AG04449 (cell line): ENCODE measurements around the gene LMLN.
"Not testable (repeated sequence)": the region's sequence is repeated elsewhere in the genome, so short reads cannot be mapped to it uniquely, and the experiment has no call there.

Experiments used
- CTCF ChIA-PET: fragments of 350-600 bp; formaldehyde crosslinking; extraction: SDS; loops from one replicate; lab custom pipeline; 2021; ENCODE audit warnings: antibody characterized with exemption; lab: Yijun Ruan, JAX
- POLR2A ChIA-PET: fragments of 400-600, 350-600 bp; formaldehyde crosslinking; extraction: SDS; loops from one replicate; lab custom pipeline; 2020; ENCODE audit warnings: antibody characterized with exemption, inconsistent platforms; lab: Yijun Ruan, JAX
- DNase-seq: peaks from one replicate; pipeline ENCODE4 v3.0.0-alpha.2; 2010; ENCODE audit warnings: low read depth, low spot score
- H3K4me3 ChIP-seq: 2 replicates; pipeline ENCODE4 v1.5.1; 2011; ENCODE audit warnings: low read depth, mild to moderate bottlenecking, control low read depth, low read length
- TF ChIP-seq, protein P1 (sequence below): IDR thresholded peaks from one replicate; pipeline ENCODE4 v1.5.1; 2011; ENCODE audit warnings: mild to moderate bottlenecking, moderate library complexity, low read length, control low read depth, inconsistent platforms; ENCODE audit not compliant: insufficient read depth; ENCODE audit errors: missing control alignments

LMLN gene

GRCh38 chr3:198076722-198077308, 116.8 kb downstream of the LMLN start:
- TF ChIP-seq, protein P1, sequence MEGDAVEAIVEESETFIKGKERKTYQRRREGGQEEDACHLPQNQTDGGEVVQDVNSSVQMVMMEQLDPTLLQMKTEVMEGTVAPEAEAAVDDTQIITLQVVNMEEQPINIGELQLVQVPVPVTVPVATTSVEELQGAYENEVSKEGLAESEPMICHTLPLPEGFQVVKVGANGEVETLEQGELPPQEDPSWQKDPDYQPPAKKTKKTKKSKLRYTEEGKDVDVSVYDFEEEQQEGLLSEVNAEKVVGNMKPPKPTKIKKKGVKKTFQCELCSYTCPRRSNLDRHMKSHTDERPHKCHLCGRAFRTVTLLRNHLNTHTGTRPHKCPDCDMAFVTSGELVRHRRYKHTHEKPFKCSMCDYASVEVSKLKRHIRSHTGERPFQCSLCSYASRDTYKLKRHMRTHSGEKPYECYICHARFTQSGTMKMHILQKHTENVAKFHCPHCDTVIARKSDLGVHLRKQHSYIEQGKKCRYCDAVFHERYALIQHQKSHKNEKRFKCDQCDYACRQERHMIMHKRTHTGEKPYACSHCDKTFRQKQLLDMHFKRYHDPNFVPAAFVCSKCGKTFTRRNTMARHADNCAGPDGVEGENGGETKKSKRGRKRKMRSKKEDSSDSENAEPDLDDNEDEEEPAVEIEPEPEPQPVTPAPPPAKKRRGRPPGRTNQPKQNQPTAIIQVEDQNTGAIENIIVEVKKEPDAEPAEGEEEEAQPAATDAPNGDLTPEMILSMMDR = no peak
- no peak for DNase-seq
- POLR2A ChIA-PET = no interaction called here
- CTCF ChIA-PET = no interaction called here
- no peak overlapping the region for H3K4me3 ChIP-seq

GRCh38 chr3:198079771-198080520, 119.9 kb downstream of the LMLN start:
- CTCF ChIA-PET = interaction anchor here (0.7 to 2.8 kb wide), 12 partner anchors 9 to 174 kb away, joined by 3 to 36 read pairs (median 9); no protein-coding TSS in a partner anchor

GRCh38 chr3:198080521-198081384, 120.7 kb downstream of the LMLN start:
- no peak for DNase-seq
- CTCF ChIA-PET = interaction anchor here (0.7 to 2.8 kb wide), 13 partner anchors 9 to 175 kb away, joined by 3 to 36 read pairs (median 7); no protein-coding TSS in a partner anchor

More at GRCh38 chr3:198079771-198080520, 119.9 kb downstream of the LMLN start:
- TF ChIP-seq, protein P1 = no peak
- DNase-seq = no peak
- POLR2A ChIA-PET = no interaction called here
- peak overlapping the region; percentile 47 for H3K4me3 ChIP-seq

DNA sequence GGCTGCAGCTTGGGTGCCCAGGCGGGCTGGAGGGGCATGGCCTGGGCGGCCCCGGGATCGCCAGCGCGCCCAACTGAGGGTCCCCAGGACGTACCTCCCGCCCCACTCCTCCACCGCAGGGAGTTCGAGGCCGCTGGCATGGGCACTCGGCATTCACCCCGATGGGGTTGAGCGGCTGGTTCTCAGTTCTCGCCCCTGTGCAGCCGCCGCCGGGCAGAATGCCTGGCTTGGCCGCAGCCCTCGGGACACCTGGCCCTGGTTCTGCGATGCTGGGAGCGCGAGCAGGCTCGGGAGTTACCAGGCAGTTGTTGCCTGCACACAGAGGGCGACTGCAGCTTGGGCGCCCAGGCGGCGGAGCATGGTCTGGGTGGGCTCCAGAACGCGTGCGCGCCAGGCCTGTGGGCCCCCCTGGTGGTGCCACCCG, 121.4 kb downstream of the LMLN start:
- no peak overlapping the region for H3K4me3 ChIP-seq
- TF ChIP-seq, protein P1 = no peak
- ChIA-PET CTCF (interaction anchor here (0.7 to 2.8 kb wide), 7 partner anchors 9 to 120 kb away, joined by 3 to 36 read pairs (median 13); no protein-coding TSS in a partner anchor), POLR2A (interaction anchor here (1.2 kb wide), 1 partner anchor 14 kb away, joined by 3 read pairs; no protein-coding TSS in a partner anchor)
- no peak for DNase-seq

More at GRCh38 chr3:198080521-198081384, 120.7 kb downstream of the LMLN start:
- POLR2A ChIA-PET = interaction anchor here (1.2 kb wide), 1 partner anchor 14 kb away, joined by 3 read pairs; no protein-coding TSS in a partner anchor
- peak overlapping the region; percentile 47 for H3K4me3 ChIP-seq
- TF ChIP-seq, protein P1 = peak; percentile 60

GRCh38 chr3:198082226-198082625, 122.2 kb downstream of the LMLN start:
- CTCF ChIA-PET = interaction anchor here (0.6 to 2.8 kb wide), 2 partner anchors 12 to 1886 kb away, joined by 3 to 21 read pairs; no protein-coding TSS in a partner anchor
- H3K4me3 ChIP-seq, DNase-seq, POLR2A ChIA-PET: not testable (repeated sequence)

GRCh38 chr3:198088421-198088955, 128.5 kb downstream of the LMLN start:
- no peak overlapping the region for H3K4me3 ChIP-seq
- TF ChIP-seq, protein P1 = no peak
- ChIA-PET CTCF (interaction anchor here (4.8 kb wide), 1 partner anchor 8 kb away, joined by 36 read pairs; no protein-coding TSS in a partner anchor), POLR2A (no interaction called here)
- no peak for DNase-seq
